ENCODE results near the gene LDLRAD3. TPM values are rescaled to one million over a fixed set of nuclear protein-coding genes. Genes with fewer than 3 reads are reported as not detected.

Gene LDLRAD3
- polyA plus RNA-seq, 1 donor, result 20.4 TPM

DNA sequence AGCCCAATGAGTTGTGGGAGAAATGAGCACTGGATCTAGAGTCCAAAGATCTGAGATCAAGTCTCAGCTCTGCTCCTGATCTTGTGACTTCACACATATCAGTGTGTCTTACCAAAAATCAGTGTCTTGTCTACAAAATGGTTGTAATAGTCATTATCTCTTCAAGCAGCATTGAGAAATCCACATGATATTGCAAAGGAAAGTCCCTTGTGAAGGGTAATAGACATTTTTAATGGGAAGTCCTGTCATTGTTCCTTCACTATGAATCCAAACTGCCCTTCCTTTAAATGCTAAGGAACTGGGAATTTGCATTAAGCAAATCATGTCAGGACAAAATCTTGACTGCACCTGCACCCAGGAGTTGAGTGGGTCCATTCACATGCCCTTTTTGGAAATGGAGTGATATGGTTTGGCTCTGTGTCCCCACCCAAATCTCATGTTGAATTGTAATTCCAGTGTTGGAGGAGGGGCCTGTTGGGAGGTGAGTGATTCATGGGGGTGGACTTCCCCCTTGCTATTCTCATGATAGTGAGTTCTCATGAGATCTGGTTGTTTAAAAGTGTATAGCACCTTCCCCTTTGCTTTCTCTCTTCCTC, 294.3 kb downstream of the LDLRAD3 start:
- no peak for DNase-seq (ENCODE audit: low read depth)

DNA sequence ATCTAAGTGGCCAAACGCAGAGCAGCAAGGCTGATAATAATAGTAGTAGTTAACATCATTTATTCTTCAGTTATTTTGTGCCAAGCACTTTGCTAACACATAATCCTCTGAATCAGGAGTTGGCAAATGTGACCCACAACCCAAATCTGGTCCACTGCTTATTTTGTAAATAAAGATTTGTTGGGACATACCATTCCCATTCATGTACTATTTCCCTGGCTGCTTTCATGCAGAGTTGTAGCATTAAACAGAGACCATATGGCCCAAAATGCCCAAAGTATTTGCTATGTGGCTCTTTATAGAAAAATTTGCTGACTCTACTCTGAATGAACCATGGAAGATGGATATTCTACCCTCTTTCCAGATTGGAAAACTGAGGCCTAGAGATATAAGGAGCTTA, 295.0 kb downstream of the LDLRAD3 start:
- no peak for DNase-seq (ENCODE audit: low read depth)

DNA sequence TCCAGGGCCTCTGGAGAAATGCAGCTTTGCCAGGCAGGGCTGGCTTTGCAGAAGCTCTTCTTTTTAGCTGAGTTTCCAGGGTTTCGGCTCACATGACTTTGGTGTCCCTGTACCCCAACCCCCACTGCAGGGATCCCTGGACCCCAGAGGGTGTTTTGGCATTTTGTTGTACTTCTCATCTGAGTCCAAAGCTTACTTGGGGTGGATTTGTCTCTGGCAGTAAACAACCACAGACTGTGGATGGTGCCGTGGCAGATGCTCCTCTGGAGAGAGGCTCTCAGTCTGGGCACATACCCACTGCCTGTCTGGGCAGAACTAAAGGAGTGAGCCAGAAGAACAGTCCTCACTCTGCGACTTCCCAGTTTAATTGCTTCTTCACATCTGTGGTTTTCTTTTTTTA, 295.8 kb downstream of the LDLRAD3 start:
- DNase-seq (ENCODE audit: low read depth), result no peak

DNA sequence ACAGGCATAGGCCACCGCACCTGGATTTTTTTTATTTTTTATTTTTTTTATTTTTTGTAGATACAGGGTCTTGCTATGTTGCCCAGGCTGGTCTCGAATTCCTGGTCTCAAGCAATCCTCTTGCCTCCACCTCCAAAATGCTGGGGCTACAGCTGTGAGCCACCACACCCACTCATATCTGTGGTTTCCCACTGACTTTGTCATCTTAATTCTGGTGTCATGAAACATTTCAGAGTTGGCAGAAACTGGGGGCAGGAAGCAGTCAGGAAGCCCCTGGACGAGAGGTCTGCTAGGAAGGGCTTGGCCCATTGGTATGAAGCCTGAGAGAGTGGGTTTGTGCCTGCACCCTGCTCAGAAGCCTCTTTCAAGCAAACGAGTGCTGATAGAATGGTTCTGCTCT, 296.3 kb downstream of the LDLRAD3 start:
- DNase-seq (ENCODE audit: low read depth), result no peak

DNA sequence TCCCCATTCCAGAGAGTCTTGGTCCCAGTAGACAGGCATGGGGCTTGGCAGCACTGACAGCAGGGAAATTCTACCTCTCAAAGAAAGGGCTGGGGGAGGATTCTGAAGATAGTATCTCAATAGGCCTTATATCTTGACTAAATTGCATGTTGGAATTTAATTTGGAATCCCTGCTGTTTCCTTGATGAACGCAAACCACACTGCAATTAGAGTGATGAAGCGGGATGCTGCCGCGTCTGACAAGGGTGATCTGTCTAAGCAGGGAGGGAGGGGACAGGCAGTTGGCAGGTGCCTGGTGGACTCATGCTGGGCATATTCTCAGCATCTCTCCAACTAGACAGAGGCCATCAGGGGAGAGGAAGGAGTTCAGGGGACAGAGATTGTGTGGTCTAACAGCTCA, 296.9 kb downstream of the LDLRAD3 start:
- DNase-seq (ENCODE audit: low read depth), result no peak

DNA sequence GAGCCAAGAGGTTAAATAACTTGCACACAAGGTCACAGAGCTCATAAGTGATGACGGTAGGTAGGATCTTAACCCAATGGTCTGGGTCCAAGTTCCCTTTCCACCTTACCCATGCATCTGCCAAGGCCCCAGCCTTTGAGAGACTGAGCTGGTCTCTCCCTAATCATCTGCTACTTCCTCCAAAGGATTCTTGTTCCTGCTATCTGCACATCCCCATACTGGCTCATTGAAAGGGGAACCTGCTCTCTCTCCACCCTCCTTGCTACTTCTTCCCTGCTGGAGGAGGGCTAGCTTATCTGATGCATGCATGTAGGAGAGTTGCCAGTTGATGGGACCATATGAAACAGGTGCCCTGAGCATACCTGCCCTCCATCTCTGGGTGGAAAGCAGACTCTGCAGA, 297.6 kb downstream of the LDLRAD3 start:
- no peak for DNase-seq (ENCODE audit: low read depth)

DNA sequence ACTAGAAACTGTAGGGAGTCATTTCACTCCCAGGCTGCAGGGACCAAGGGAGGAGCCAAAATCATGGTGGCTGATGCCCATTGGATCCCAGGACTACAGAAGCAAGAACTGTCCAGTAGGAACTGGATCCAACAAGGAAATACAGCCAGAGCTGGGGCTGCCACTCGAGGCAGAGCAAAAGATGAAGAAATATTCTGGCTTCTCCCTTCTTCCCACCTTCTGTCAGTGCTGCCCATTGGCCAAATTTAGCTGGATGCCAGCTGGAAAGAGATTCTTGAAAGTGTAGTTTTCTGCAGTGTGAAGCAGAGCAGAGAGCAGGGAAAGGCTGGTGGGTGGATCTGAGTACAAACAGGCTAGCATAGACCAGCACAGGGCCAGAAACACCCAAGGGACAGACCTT, 299.8 kb downstream of the LDLRAD3 start:
- no peak for DNase-seq (ENCODE audit: low read depth)

DNA sequence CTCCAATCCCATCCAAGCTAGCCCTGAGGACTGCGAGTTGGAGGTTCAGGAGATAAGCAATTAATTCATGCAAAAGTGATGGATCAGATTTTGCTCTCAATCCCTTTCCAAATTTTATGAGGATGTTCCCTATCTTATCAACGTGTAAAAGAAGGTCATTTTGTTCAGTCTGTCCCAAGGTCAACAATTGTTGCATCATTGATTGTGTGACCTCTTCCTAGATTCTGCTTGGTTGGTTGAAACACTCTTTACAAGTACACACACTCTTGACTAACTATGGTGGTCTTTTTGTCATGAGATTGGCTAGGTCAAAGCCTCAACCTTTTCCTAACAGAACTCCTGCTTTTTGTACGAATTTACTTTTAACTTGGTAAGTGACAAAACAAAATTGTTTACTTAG, 303.6 kb downstream of the LDLRAD3 start:
- no peak for DNase-seq (ENCODE audit: low read depth)

DNA sequence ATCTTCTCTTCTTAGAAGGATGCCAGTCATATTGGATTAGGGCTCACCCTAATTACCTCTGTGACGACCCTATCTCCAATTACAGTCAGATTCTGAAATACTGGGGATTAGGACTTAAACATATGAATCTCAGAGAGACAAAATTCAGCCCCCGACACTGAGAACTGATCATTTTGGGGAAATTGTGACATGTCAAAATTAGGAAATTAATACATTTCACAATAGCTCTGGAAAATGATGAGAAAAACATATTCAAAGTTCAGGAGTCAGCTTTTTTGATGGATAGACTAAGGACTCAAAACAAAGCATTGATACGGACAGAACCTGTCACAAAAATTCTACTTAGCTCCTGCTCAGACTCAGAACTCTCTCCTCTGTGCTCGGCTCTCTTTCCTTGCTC, 304.6 kb downstream of the LDLRAD3 start:
- no peak for DNase-seq (ENCODE audit: low read depth)

DNA sequence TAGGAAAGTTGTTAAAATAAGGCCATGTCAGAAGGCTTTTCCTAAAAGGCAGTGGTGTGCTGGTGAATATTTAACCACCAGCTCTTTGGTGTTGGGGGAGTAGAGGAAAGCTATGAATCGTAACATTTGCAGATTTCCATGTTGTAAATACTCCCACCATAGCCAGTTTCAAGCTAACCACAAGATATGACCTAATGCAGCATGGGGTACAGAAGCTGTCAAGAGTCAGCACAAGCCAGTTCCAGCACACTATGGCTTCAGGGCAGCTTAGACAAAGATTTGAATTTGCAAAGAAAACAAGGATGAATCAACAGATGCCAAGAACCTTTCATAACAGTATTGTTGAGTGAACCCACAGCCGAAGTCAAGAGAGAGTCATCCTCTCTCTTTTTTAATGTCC, 305.4 kb downstream of the LDLRAD3 start:
- no peak for DNase-seq (ENCODE audit: low read depth)

DNA sequence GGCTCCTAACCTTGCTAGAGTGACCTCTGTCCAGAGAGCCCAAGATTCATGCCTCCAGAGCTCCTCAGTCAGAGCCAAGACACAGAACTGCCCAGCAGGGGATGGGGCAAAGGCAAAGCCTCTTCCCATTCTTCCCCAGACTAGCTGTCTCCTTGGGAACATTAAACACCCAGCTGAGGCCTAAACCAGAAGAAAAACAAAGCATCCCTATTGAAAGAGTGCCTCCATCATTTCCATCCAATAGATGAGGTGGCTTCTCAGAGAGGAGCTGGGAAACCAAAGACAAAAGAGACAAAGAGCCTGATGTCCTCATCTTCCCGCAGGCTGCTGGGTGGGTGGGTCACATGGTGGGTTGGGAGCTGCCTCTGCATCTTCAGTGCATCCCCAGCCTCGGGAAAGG, 308.0 kb downstream of the LDLRAD3 start:
- no peak for DNase-seq (ENCODE audit: low read depth)

DNA sequence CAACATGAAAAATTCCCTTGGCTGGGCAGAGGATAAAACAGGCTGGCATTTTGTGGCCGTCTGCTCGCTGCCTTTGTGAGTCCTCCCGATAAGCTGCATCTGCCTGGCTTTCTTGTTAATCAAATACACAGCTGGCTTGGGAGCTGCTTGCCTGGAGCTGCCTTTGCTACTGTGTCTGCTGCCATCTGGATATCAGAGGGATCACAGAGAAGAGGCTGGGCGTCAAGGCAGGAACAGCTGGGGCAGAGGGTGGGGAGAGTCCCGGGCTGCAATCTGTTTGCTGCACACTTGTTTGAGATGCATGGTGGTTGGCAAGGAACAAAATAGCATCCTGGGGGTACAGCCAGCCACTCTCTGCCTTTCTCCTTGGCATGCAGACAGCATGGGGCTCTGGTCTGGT, 309.4 kb downstream of the LDLRAD3 start:
- no peak for DNase-seq (ENCODE audit: low read depth)

DNA sequence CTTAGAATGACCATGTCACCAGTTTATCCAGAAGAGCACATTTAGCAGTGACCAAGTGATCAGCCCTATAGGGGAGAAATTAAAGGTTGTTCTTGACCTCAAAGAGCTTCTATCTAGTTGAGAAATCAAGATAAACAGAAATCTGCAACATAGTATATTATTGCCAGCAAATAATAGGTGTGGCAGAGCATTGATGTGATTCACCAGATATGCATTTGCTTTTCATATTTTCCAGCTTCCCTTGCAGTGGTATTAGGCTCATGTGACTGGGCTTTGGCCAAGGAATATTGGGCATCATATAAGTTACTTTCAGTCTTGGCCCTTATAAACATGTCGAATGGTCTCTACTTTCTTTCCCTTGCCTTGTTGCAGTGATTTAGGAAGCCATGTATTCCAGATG, 310.9 kb downstream of the LDLRAD3 start:
- DNase-seq (ENCODE audit: low read depth), result no peak

DNA sequence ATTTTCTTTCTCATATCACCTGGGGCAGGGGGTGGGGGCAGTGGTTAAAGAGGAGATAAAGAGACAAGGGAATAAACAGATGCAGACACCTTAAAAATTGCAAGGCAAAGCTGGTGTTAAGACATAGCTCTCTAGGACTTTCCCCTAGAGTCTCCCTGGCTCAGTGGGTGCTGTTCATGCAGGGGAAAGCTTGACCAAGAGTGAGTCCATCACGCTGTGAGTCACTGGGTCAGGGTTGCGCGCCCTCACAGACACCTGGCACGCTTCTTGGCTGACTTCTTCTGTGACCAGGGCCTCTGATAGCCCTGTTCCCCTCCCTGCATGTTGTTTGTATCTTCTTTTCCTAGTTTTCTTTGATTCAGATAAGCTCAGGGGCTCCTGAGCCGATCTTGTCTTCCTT, 313.5 kb downstream of the LDLRAD3 start:
- DNase-seq (ENCODE audit: low read depth), result no peak

DNA sequence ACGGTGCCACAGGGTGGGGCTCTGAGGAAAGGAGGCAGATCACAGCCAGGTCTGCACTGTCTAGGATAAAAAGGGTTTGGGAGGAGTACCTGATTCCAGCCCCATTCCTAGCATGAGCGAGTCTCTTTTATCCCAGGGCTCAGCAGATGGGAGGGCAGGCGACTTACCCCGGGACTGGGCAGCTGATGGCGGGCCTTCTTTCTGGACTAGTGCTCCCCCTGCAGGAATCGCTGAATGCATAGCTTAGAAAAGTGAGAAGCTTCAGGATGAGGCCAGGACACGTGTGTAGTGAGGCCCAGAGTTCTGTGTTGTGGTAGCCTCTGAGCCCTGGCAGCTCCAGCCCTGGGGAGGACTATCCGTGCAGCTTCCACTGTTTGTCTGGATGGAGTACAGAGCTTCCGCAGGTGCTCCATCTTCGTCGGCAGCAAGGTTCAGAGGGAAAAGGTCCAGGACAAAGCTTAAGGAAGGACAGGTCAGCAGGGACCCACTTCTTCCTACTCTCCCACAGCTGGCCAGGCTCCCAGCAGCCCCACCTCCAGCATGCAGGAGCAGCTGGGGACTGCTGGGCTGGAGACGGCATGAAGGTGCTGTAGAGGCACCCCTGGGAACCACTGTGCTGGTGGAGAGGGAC, 315.0 kb downstream of the LDLRAD3 start:
- DNase-seq (ENCODE audit: low read depth), result no peak

DNA sequence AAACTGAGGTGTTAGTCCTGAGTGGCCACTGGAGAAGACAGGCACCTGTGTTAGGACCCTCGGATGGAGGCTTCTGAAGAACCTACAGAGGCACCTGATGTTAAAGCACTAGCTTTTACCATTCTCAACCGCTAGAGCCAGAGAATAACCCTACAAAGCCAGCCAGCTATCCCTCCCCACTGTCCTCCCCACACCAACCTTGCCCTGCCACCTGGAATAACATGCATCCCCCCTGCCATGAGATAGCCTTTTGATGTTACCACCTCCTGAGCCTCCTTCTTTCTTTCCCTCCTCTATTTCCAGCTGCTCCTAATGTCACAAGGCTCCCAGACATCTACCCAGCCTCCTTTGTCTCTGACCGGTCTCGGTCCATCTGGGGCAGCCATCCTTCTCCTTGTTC, 317.2 kb downstream of the LDLRAD3 start:
- DNase-seq (ENCODE audit: low read depth), result no peak

DNA sequence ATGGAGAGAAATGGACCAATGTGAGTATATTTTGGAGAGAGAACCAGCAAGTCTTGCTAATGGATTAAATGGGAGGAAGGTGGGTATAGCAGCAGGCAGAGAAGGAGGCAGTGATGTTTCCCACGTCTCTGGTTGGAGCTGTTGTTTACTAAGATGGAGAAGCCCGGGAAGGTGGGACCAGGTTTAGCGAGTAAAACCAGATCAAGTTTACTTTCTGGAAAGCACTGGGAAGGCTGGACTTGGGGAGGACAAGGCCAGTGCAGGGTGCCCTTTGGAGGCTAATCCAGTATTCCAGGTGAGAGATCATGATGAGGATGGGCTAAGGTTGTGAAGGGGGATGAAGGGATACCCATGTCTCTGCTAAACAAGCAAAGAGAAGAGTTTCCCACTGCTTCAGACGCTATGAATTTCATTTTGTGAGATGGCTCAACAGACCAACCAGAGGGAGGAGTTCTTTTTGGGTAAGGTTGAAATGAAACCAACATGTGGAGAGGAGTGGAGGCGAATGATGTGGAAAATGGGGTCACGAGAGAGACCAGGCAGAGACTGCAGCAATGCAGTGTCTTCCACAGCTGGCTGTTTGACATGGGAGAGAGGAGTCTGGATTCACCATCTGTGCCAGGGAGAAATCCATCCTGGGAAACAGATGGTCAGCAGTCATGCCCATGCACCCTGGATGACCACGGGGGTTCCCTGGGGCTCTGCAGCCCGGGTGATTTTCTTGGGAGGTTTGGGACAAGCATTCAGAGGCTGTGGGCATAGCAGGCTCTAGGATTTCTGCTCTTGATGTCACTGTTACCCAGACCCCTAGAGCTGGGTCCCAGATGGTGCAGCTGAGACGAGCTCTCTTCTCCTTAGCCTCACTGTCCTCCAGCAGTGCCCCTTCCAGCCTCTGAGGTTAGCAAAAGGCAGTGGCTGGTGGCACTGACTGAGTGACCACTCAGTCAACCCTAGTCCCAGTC, 320.4 kb downstream of the LDLRAD3 start:
- DNase-seq (ENCODE audit: low read depth), result no peak

DNA sequence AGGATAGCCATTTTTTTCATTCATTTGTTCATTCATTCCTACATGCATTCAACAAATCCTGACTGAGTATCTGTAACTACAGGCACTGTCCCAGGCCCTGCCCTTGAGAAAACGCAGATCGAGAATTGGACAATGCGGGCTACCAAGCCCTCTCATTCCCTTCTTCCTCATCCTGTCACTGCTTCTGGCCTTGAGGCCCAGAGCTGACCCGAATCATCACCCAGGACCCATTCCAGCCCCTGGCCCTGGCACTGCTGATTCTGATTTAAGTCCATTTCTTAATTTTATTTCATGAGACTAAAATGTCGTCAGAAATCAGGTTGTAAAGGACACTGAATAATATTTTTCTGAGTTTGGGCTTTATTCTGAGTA, 321.1 kb downstream of the LDLRAD3 start:
- DNase-seq (ENCODE audit: low read depth), result no peak

DNA sequence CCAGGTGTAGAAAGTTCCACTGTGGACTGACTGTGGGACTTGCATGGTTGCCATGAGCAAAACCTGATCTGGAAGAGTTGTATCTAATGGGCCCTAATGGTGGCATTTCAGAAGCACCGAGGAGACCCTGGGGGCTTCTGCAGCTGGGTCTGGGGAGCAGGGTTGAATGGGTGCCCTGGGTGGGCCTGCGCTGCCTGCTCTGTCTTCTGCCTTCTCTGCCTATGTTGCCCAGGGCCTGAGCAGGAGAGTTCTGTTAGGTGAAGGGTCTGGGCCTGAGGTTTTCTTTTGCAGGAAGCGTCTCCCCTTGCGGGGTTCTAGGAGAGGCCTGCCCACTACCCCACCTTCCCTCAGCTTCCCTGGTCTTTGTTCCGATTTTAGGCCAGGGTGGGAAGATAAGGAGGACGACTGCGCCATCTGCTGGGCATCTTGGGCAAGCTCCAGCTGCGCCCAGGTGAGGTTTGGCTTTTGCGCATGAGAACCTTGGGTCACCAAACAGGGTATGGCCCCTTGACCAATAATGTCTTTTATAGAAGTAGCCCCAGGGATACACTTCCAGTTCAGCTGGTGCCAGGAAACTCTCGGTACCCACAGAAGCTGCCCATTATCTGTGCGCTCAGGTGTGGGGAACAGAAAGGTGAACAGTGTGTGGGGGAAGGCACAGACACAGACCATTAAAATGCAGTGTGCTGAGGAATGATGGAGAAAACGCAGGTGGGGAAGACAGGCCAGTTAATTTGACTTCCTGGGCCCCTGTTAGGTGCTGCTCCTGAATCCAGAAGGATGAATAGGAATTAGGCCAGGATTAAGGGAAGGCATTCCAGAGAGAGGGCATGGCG, 322.1 kb downstream of the LDLRAD3 start:
- no peak for DNase-seq (ENCODE audit: low read depth)

DNA sequence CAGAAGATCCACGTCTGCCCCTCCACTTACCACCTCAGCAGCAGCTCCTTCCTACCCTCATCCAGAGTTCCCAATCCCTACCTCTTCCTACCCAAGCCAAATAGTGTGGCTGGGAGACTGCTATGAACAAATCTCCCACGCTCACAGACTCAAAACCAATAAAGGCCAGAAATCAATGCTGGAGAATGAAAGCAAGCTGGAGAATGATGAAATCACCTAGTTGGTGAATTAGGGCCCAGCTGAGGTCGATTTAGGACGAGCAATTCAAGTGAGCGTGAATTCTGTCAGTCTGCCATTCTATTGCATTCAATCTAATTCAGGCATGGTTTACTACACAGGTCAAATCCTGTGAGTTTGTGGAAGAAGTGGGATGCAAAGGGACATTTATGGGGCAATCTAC, 322.9 kb downstream of the LDLRAD3 start:
- DNase-seq (ENCODE audit: low read depth), result no peak

DNA sequence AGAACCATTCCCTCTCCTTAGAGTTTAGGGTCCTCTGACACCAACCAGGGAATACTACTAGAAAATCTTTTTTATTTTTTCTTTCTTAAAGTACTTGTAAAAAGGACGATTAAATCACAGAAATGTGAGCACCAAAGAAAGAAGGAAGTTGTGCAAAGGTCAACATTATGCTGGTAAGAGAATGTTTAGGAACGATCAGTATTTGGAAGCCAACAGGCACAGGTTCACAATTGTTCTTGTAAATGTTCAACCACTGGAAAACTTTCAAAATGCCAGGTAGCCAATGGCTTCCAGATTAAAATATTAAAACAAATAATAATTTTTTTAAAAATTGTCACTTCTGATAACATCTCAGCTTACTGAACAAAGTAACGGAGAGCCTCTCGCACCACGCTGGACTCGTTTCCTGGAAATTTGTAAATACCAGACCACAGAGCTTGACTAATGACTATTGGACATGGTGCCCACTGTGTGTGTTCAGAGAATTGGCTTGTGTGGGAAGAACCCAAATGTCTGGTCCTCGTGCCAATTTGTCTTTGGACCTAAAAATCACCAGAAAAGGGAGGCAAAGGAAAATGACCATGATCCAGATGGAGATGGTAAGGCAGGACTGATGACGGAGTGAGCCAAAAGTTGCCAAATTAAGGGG, 324.6 kb downstream of the LDLRAD3 start:
- no peak for DNase-seq (ENCODE audit: low read depth)

DNA sequence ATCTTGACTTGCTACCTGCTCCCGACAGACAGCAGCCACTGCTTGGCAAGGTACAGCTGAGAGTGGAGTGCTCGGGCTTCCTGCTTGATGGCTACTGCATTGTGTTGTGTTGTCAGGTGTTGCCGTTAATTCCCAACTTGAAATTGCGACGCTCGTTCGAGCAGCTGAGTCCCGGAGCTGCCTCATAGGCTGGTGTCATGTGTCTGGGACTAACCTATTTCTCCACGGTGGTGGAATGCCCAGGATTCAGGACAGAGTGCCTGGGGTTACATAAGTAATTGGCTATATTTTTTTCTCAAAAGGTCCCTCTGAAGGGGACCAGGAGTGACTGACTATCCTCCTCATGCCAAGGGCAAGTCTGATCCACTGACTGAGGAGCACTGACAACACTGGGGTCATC, 326.8 kb downstream of the LDLRAD3 start:
- DNase-seq (ENCODE audit: low read depth), result no peak

Data from forelimb muscle (tissue), 1 donor.